Pancreas (tissue), 10 donors: ENCODE results near the gene CLEC2L. TPM values are rescaled to one million over a fixed set of nuclear protein-coding genes. Genes with fewer than 3 reads are reported as not detected.

Source experiments
- ATAC-seq, 4 donors: fragments of 200-7000 bp; cut with Tn5 transposase; one replicate each; pipeline versions ENCODE4 v1.8.0 to v1.9.1; 2020; ENCODE audit warnings: mild to moderate bottlenecking in 4 of 4, moderate library complexity in 4 of 4
- DNase-seq, 6 donors: peaks; one replicate each; pipeline ENCODE4 v3.0.0-alpha.2; 2020
- FAIRE-seq: peaks from 2 replicates; lab custom pipeline; 2012; peaks lifted over from hg19 to GRCh38; lab: Jason Lieb, UNC
- H3K27ac ChIP-seq, 4 donors: fragments of 200-600 bp; sonication (generic); 1 replicate in 3 of 4; 2 replicates in 1 of 4; pipeline versions ENCODE4 v1.5.0 to v1.8.0; 2020
- H3K27me3 ChIP-seq, 4 donors: fragments of 200-600 bp; one replicate each; pipeline ENCODE4 v1.8.0; 2021
- H3K36me3 ChIP-seq, 3 donors: fragments of 200-600 bp; sonication (generic) in 1 of 3; one replicate each; pipeline versions ENCODE4 v1.5.0 to v1.8.0; 2020 to 2021
- H3K4me1 ChIP-seq, 3 donors: fragments of 200-600 bp; one replicate each; pipeline ENCODE4 v1.8.0; 2021
- H3K4me3 ChIP-seq, 4 donors: fragments of 200-600 bp; sonication (generic) in 2 of 4; one replicate each; pipeline versions ENCODE4 v1.5.0 to v1.8.0; 2020 to 2021
- H3K9me3 ChIP-seq, 4 donors: fragments of 200-600 bp; one replicate each; pipeline ENCODE4 v1.8.0; 2021
- CTCF ChIP-seq, 4 donors: fragments of 200-600 bp; sonication (generic) in 3 of 4; IDR thresholded peaks; one replicate each; pipeline versions ENCODE4 v1.5.0 to v1.8.0; 2021; ENCODE audit warnings: antibody characterized with exemption in 4 of 4
- WGBS, 2 donors: extraction: QIAGEN DNeasy Blood & Tissue Kit; methylation state at CpG; one replicate each; pipeline ENCODE4 v1.1.7; 2013; 5-methylcytosine and 5-hydroxymethylcytosine counted together
- intact Hi-C, 3 donors: fragments of 100-400 bp; cut with DNase I; formaldehyde crosslinking; loops; one replicate each; pipeline versions ENCODE4 v1.11.1 to v1.14.2; 2022
- polyA plus RNA-seq, 2 donors: library from polyadenylated mRNA; stranded (reverse); fragments of 200-250 nt; gene quantifications; one replicate each; pipeline ENCODE4 v1.2.3, GENCODE V29; 2013
- total RNA-seq, 6 donors: library from RNA; stranded (reverse); fragmentation: NEBNext Ultra II Directional in 4 of 6; extraction: Animal tissue kit (Norgen Biotek cat#: 25700) in 4 of 6; gene quantifications; one replicate each; pipeline versions ENCODE4 v1.2.1 to v1.2.4, GENCODE V29; 2021 to 2023
- donor health status: healthy with polysubstance abuse.
- donor health status: DM: no; HTN: no; CAD: no; lungs with moderate emphysema.
- donor health status: DM: no; HTN: no; CAD: no.
- donor health status: control.
- donor health status: control.
- donor health status: Bipolar disorder and iron deficiency.
- donor health status: DM: yes; HTN: yes; CAD: no.
- donor health status: DM: no; HTN: no; CAD: no.
- donor health status: DM: no; HTN: no; CAD: no.
- donor health status: DM: yes; HTN: yes; CAD: no.

Gene CLEC2L
- total and polyA plus RNA-seq, 8 donors = not detected

- intact Hi-C loops = no loop called here
- no peak overlapping the region for H3K4me3 ChIP-seq
- no peak for DNase-seq
- no peaks in the 10 kb centered on the region for H3K9me3 ChIP-seq
- ATAC-seq = no peak
- no peak for FAIRE-seq
- no peak for TF ChIP-seq CTCF (IDR thresholded peaks at IDR 0.05)
- no peaks in the 10 kb centered on the region for H3K36me3 ChIP-seq
- 83 to 89% methylated on average over 8 of the region's 8 CpGs for WGBS, 2 donors
- no peak overlapping the region for H3K27ac ChIP-seq
- H3K4me1 ChIP-seq = no peaks in the 10 kb centered on the region
- H3K27me3 ChIP-seq = no peaks in the 10 kb centered on the region
These were observed 15.6 kb downstream of the CLEC2L start for GRCh38 chr7:139538881-139539635.

- TF ChIP-seq CTCF (IDR thresholded peaks at IDR 0.05) = no peak
- 54 to 68% methylated on average over 12 of the region's 12 CpGs for WGBS, 2 donors
- Histone ChIP-seq H3K36me3 (no peaks in the 10 kb centered on the region), H3K27ac (no peak overlapping the region), H3K9me3 (no peaks in the 10 kb centered on the region), H3K27me3 (no peaks in the 10 kb centered on the region), H3K4me1 (no peaks in the 10 kb centered on the region), H3K4me3 (no peak overlapping the region)
- intact Hi-C loops = no loop called here
- ATAC-seq (no peak), DNase-seq (peak in 1 of 6 donors; percentile 41), FAIRE-seq (no peak)
These were observed 16.7 kb downstream of the CLEC2L start for GRCh38 chr7:139540203-139540602.

GRCh38 chr7:139541600-139542307 is 18.3 kb downstream of the CLEC2L start:
- no peaks in the 10 kb centered on the region for H3K36me3 ChIP-seq
- DNase-seq (no peak), ATAC-seq (peak in 1 of 4 donors; percentile 42), FAIRE-seq (no peak)
- no peak for TF ChIP-seq CTCF (IDR thresholded peaks at IDR 0.05)
- H3K27me3 ChIP-seq = no peaks in the 10 kb centered on the region
- no peaks in the 10 kb centered on the region for H3K9me3 ChIP-seq
- H3K4me1 ChIP-seq = no peaks in the 10 kb centered on the region
- no peak overlapping the region for H3K4me3 ChIP-seq
- H3K27ac ChIP-seq = no peak overlapping the region
- intact Hi-C loops = no loop called here
- WGBS, 2 donors = 61 to 64% methylated on average over 21 of the region's 21 CpGs

- Histone ChIP-seq H3K27me3 (no peaks in the 10 kb centered on the region), H3K27ac (no peak overlapping the region), H3K9me3 (no peaks in the 10 kb centered on the region), H3K4me1 (no peaks in the 10 kb centered on the region), H3K4me3 (no peak overlapping the region), H3K36me3 (no peaks in the 10 kb centered on the region)
- WGBS, 2 donors = 85 to 87% methylated on average over 28 of the region's 28 CpGs
- ATAC-seq (no peak), FAIRE-seq (no peak), DNase-seq (no peak)
- intact Hi-C loops = no loop called here
- no peak for TF ChIP-seq CTCF (IDR thresholded peaks at IDR 0.05)
These were observed 19.0 kb downstream of the CLEC2L start for GRCh38 chr7:139542308-139543151.
